HG02759 (cell line): ENCODE data around the gene SLC45A2.
"Not testable (repeated sequence)": the region's sequence is repeated elsewhere in the genome, so short reads cannot be mapped to it uniquely, and the experiment has no call there.

Experiments used
- ATAC-seq: cut with Tn5 transposase; IDR thresholded peaks from one replicate; pipeline ENCODE4 v1.9.1; 2021; ENCODE audit warnings: mild to moderate bottlenecking, moderate library complexity; ENCODE audit not compliant: unreplicated experiment

Gene SLC45A2, protein sequence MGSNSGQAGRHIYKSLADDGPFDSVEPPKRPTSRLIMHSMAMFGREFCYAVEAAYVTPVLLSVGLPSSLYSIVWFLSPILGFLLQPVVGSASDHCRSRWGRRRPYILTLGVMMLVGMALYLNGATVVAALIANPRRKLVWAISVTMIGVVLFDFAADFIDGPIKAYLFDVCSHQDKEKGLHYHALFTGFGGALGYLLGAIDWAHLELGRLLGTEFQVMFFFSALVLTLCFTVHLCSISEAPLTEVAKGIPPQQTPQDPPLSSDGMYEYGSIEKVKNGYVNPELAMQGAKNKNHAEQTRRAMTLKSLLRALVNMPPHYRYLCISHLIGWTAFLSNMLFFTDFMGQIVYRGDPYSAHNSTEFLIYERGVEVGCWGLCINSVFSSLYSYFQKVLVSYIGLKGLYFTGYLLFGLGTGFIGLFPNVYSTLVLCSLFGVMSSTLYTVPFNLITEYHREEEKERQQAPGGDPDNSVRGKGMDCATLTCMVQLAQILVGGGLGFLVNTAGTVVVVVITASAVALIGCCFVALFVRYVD

DNA sequence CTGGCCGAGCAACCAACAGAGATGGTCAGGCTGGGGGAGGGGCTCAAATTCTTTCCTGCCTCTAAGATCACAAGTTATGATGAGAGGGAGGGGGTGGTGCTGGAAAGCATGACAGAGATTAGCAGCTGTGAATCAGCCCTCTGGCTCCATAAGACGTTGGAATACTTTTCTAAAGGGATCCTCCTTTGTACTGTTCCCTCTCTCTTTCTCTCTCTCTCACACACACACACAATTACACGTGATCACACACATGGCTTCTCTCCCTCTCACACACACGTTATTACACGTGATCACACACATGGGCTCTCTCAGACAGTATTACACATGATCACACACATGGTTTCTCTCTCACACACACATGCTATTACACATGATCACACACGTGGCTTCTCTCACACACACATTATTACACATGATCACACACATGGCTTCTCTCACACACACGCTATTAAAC lies at the start of gene SLC45A2:
SLC45A2 (minus strand) TSS at position 23 of the 454 bp plus-strand sequence. CDS start 110 bp downstream, outside the sequence.
- ATAC-seq = no peak

DNA sequence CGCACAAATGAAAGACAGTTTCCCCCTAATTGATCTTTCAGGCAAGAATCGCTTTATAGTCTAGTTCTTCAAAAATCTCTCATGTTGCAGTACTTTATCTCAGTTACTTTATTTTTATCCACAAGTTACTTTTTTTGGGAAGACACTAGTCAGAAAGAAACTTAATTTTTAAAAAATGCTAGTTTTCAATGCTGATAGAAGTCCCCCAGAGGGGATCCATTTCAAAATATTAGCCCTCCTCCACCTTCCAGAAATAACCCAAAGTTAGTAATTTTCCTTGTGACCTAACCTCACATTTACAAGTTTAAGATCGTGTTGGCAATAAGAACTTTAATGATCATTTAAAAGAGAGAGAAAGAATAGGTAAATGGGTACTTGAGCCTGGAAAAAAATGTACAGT lies 47.5 kb upstream of the SLC45A2 start:
- no peak for ATAC-seq

DNA sequence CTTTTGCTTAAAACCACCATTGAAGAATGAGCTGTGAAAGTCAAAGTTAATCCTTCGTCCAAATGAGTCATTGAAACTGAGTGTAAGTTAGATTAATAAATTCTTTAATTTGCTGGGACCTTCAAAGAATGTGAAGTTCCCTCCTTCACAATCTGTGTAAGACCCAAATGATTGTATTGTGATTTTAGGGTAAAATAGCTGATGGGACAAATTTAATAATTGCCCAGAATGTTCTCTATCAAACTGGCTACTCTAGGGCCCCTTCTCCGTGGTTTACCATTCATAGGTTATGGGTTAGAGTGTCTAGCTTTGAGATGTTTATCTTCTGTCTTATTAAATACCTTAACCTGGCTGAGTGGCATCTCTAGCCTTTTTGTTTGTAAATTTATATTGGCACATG lies 46.6 kb upstream of the SLC45A2 start:
- no peak for ATAC-seq

GRCh38 chr5:34030585-34030984 lies 46.1 kb upstream of the SLC45A2 start:
- ATAC-seq = not testable (repeated sequence)

- no peak for ATAC-seq
Observed at GRCh38 chr5:34030048-34030447, 45.6 kb upstream of the SLC45A2 start.

DNA sequence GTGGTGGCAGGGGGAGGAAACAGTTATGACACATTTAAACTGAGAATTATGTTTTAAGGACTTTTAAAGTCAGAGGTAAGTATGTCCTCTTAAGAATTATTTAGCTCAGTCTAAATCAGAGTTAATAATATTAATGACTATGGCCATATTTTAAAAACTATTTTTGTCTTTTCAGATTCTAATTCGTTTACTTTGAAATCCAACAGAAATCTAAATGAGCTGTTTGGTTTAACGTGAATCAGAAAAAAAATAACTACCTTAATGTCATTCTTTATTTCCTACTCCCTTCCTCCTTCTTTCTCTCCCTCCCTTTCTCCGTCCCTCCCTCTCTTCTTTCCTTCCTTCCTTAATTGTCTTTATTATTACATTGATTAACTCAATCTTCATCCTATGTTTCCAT lies 43.9 kb upstream of the SLC45A2 start:
- ATAC-seq = no peak

DNA sequence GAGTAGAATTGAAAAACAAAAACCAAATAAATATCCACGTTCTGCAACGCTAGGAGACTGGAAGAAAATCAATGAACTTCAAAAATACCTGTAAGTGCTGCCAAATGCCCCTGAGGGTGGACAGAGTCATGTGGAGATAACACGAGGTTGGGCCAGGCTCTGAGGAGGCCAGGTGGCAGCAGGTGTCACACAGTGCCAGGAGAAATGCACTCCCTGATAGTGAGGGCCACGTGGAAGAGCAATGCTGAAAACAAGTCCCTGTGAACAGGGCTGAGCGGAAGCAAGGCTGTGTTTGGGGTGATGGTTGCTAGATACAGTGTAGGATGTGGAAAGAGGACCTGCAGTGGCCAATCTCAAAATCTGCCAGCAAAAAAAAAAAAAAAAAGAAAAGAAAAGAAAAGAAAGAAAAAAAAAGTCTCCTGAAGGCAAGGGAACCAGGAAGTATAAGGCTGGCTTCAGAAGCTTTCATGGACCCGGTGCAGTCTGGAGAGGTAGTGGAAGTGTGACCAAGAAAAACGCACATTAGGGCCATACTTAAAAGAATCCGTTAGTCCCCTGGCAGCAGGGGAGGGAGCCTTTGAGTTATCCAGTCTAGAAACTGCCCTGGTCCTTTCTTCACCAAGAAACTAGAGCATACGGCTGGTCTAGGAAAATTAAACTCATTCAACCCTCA lies 41.7 kb upstream of the SLC45A2 start:
- ATAC-seq = no peak

DNA sequence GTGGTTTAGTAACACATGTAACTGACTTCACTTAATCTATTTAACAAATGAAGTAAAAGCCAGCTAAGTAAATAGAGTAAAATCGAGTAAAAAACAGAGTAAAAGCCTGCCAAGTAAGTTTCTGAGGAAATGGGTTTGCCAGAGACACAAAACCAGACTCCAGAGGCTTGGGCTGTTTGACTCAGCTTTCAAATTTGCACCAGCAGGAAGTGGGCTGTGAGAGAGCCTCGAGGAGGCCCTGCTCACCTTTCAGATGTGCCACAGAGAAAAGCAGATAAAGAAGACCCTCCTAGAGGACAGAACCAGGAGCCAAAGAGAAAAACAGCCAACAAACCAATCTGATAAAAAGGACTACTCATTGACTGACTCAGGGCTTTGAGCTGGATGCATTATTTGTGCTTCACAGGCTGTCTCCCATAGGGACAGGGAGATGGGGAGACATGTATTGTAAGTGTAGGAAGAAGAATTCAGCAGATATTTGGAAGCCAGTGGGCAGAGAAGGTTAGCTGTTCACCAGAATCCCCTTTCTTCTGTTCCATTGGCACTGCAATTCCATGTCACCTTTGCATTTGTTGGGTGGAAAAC lies 37.7 kb upstream of the SLC45A2 start:
- peak; percentile 94 for ATAC-seq

DNA sequence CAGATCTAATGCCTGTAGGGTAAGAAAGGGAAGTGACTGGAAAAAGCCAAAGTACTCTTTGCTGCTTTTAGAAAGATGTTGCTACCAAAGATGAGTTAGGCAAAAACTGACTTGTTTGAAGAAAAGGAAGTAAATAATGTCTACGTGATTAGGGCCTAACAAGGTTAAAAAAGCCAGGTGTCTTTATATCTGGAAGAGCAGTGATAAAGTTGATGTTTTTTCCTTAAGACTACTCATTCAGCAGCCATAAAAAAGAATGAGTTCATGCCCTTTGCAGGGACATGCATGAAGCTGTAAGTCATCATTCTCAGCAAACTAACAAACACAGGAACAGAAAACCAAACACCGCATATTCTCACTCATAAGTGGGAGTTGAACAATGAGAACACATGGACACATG lies 36.8 kb upstream of the SLC45A2 start:
- ATAC-seq = no peak

GRCh38 chr5:34020726-34021125 lies 36.2 kb upstream of the SLC45A2 start:
- ATAC-seq = no peak

DNA sequence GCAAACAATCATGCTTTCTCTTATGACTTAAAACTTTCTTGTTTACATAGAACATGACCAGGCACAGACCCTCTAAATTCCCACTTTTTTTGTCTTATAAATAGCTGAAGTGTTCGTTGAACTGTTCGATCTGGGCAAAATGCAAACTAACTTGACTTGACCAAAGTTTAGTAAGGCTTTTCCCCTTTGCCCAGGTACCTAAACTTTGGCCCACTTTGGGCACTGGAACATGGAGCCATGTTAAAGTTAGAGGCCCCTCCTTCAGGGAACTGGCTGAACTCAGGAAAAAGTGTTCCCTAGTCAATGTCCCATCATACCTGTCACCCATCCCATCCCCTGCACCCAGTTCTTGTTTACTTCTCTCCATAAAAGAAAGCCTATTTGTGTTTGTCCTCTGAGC lies 32.8 kb upstream of the SLC45A2 start:
- ATAC-seq = no peak

- ATAC-seq = no peak
Observed at GRCh38 chr5:34016750-34017149, 32.3 kb upstream of the SLC45A2 start.

DNA sequence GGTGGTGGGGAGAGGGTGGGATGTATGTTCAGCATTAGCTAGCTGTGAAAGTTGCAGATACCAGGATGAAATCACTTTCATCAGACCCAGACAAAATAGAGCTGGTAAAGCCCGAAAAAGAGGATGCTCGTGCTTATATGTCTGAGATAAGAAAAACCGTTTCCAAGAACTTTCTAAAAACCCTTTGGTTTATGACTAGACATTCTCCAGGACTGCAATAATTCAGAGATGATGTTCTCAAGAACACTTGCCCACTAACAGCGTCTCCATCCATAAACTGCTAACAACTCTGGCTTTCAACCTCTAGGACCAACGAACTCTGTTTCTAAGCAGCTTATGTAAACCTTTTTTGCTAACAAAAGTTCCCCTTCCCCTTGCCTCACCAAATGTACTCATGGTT lies 31.7 kb upstream of the SLC45A2 start:
- ATAC-seq = no peak

DNA sequence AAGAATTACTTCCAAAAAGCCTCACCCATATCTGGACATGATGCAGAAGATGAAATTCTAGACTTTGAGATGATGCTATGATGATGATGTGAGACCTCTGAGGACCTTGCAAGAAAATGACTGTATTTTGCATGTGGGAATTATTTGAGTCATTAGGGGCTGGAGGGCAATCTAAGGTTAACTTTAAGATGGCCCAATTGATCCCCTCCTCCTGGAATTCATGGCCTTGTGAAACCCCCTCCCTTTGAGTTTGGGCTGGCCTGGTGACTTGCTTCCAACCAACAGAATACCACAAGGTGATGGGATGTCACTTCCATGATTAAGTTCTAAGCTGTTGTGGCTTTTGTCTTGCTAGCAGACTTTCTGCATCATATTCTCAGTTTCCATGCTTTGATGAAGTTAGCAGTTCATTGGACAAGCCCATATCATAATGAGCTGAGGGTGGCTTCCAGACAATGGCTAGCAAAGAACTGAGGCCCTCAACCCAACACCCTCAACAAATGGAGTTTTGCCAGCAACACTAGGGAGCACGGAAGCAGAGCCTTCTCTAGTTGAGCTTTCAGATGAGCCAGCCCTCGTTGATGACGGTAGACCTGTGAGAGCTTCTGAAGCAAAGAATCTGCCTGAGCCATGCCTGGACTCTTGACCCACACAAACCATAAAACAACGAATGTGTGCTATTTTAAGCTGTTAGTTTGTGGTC lies 30.8 kb upstream of the SLC45A2 start:
- no peak for ATAC-seq

GRCh38 chr5:34014626-34015025 lies 30.1 kb upstream of the SLC45A2 start:
- no peak for ATAC-seq

- ATAC-seq = no peak
Observed at GRCh38 chr5:34013547-34013946, 29.1 kb upstream of the SLC45A2 start.

DNA sequence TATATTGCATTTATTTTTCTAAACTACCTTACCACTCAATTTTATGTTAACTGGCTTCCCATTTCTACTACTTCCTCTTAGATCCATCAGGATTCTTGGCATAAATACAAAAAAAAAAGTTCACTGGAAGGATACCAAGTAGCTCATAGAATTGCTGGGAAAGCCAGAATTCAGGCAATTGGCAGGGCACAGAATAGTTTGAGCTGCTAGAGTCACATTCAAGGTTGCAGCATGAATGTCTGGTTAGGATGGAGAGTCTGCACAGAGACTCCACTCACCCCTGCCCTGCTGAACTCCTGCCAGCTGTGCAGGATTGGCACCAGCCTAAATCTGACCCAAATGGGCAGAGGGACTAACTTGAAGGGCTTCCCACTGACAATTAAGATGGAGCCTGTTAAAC lies 28.3 kb upstream of the SLC45A2 start:
- no peak for ATAC-seq

GRCh38 chr5:34011536-34011935 lies 27.0 kb upstream of the SLC45A2 start:
- no peak for ATAC-seq

DNA sequence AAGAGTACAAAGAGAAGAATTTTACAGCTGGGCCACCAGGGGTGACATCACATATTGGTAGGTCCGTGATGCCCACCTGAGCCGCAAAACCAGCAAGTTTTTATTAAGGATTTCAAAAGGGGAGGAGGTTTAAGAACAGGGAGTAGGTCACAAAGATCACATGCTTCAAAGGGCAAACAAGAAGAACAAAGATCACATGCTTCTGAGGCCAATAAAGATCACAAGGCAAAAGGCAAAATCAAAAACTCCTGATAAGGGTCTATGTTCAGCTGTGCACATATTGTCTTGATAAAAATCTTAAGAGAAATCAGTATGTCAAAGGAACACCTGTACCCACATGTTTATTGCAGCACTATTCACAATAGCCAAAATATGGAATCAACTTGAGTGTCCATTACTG lies 25.7 kb upstream of the SLC45A2 start:
- not testable (repeated sequence) for ATAC-seq

GRCh38 chr5:34009610-34010009 lies 25.1 kb upstream of the SLC45A2 start:
- no peak for ATAC-seq

GRCh38 chr5:34008802-34009201 lies 24.3 kb upstream of the SLC45A2 start:
- no peak for ATAC-seq
